MM.1S (cell line): Measurements from ENCODE around the gene CACNG6.

ENCODE experiments used
- EZH2 ChIP-seq: fragments of 300-600 bp; sonication (generic); optimal IDR thresholded peaks from 2 replicates; pipeline ENCODE3; 2017; ENCODE audit warnings: low read depth, mild to moderate bottlenecking, antibody characterized with exemption, low read length, mixed read lengths
- TF ChIP-seq, protein P1 (sequence below): fragments of 300-600 bp; sonication (generic); IDR thresholded peaks from 2 replicates; pipeline ENCODE4 v1.5.1; 2016; ENCODE audit warnings: antibody characterized with exemption, low read length, mixed read lengths

DNA sequence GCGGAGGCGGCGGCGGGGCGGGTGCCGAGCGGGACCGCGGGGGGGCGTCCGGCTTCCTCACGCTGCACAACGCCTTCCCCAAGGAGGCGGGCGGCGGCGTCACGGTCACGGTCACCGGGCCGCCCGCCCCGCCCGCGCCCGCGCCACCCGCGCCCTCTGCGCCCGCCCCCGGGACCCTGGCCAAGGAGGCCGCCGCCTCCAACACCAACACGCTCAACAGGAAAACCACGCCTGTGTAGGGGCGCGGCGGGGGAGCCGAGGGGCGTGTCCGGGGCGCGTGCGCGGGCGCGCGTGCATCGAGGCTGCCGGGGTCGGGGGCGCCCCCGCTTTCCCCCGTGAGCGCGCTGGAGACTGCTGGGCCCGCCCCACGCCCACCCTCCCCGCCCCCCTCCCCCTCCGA lies 8.8 kb upstream of the CACNG6 start:
- no peak for TF ChIP-seq EZH2
- TF ChIP-seq, protein P1, sequence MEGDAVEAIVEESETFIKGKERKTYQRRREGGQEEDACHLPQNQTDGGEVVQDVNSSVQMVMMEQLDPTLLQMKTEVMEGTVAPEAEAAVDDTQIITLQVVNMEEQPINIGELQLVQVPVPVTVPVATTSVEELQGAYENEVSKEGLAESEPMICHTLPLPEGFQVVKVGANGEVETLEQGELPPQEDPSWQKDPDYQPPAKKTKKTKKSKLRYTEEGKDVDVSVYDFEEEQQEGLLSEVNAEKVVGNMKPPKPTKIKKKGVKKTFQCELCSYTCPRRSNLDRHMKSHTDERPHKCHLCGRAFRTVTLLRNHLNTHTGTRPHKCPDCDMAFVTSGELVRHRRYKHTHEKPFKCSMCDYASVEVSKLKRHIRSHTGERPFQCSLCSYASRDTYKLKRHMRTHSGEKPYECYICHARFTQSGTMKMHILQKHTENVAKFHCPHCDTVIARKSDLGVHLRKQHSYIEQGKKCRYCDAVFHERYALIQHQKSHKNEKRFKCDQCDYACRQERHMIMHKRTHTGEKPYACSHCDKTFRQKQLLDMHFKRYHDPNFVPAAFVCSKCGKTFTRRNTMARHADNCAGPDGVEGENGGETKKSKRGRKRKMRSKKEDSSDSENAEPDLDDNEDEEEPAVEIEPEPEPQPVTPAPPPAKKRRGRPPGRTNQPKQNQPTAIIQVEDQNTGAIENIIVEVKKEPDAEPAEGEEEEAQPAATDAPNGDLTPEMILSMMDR, result no peak
